ENCODE measurements around the gene SEMA6D.

Gene SEMA6D

DNA sequence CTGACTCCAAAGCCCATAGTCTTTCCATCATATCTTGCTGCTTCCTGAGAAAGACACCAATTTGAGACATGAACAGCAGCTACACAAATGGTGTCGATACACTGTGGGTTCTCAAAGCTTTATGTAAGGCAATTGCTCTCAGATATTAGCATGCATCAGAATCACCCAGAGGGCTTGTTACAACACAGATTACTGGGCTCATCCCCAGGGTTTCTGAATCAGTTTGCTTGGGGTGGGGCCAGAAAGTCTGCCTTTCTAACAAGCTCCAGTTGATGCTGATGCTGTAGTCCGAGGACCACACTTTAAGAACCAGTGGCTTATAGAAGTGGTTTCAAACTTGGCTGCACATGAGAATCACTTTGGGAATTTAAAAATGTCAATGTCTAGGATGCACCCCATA is 86.5 kb downstream of the SEMA6D start:
- no peak for DNase-seq (ENCODE audit: low read depth)
- TF ChIP-seq, protein P1, sequence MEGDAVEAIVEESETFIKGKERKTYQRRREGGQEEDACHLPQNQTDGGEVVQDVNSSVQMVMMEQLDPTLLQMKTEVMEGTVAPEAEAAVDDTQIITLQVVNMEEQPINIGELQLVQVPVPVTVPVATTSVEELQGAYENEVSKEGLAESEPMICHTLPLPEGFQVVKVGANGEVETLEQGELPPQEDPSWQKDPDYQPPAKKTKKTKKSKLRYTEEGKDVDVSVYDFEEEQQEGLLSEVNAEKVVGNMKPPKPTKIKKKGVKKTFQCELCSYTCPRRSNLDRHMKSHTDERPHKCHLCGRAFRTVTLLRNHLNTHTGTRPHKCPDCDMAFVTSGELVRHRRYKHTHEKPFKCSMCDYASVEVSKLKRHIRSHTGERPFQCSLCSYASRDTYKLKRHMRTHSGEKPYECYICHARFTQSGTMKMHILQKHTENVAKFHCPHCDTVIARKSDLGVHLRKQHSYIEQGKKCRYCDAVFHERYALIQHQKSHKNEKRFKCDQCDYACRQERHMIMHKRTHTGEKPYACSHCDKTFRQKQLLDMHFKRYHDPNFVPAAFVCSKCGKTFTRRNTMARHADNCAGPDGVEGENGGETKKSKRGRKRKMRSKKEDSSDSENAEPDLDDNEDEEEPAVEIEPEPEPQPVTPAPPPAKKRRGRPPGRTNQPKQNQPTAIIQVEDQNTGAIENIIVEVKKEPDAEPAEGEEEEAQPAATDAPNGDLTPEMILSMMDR (IDR thresholded peaks at IDR 0.05; ENCODE audit: low read depth, low read length, missing control alignments): no peak
- no peak overlapping the region for H3K4me3 ChIP-seq (ENCODE audit: low read depth, low read length)
- in situ Hi-C loops (cut with HindIII; ENCODE audit: low sequenced_read_pairs): no loop called here

DNA sequence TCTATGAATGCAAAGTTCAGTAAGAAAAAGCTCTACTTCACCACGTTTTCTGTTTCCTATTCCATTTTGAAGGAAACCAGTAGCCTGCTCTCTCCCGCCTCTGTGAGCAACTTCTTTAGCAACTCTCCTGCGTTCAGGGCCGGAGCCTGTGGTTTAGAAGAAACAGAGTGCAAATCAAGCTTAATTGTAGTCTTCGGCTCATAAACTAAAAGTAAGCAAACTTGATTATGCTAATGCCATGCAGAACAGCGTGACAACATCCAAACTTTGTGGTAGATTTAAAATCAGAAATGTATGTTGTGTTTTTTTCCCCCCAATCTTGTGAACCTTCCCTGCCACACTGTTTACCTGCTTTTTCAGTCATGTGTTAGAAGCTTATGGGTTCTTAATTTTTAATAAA is 87.4 kb downstream of the SEMA6D start:
- no peak overlapping the region for H3K4me3 ChIP-seq (ENCODE audit: low read depth, low read length)
- in situ Hi-C loops (cut with HindIII; ENCODE audit: low sequenced_read_pairs): no loop called here
- DNase-seq (ENCODE audit: low read depth): no peak
- TF ChIP-seq, protein P1 (IDR thresholded peaks at IDR 0.05; ENCODE audit: low read depth, low read length, missing control alignments): no peak

DNA sequence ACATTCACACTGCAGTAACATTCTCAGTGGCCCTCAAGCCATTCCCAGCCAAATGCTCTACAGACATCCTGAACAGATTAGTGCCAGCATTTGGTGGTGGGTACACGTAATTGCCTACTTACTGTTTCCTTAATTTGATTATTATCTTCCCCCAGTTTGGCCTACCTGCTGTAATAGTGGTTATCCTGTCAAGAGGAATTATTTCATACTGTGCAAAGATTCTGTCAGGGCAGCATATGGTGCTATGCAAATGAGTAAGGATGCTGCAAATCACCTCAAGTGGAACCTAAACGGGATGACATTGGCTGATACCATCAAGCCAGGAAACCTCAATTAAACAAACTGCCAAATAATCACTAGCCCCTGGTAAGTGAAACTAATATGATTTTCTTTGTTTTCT is 88.7 kb downstream of the SEMA6D start:
- DNase-seq (ENCODE audit: low read depth): no peak
- no peak overlapping the region for H3K4me3 ChIP-seq (ENCODE audit: low read depth, low read length)
- TF ChIP-seq, protein P1 (IDR thresholded peaks at IDR 0.05; ENCODE audit: low read depth, low read length, missing control alignments): no peak
- in situ Hi-C loops (cut with HindIII; ENCODE audit: low sequenced_read_pairs): no loop called here

DNA sequence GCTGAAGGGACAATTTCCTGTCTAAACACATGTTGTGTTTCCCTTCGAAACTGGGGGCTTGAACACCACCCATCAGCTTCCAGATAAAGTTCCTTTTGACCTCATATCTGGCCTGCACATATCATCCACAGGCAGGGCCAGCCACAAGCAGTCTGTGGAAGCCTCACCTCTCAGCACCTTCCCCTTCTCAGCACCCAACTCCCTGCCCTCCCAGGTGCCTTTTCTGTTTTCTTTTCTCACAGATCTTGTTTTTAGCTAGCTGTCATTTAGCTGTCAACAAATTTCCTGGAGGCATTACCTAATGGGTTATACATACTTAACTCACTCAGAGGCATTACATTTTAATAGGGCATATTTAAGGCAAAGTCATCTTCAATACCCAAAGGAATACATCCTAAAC is 93.9 kb downstream of the SEMA6D start:
- in situ Hi-C loops (cut with HindIII; ENCODE audit: low sequenced_read_pairs): no loop called here
- TF ChIP-seq, protein P1 (IDR thresholded peaks at IDR 0.05; ENCODE audit: low read depth, low read length, missing control alignments): no peak

DNA sequence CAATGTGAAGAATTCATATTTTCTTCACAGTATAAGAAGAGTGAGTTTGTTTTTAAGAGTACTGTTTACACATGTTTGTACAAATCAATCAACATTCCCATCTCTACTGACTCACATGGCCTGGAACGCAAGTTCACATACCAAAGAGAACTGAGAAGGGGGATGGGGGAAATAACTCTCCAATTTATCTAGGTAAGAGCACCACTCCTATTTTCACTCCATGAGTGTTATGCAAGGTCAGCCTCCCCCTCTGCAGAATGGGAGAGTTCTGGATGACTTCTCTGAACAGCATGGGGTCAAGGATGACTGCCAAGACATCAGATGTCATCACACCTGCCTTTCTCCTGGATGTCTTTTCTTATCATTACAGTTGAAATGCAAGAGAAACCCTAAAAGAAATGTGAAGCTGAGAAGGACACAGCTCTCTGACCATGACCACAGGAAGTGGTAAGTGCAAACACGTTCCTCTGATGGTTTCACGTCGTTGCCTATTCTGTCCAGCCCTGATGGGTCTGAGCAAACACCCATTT is 95.2 kb downstream of the SEMA6D start:
- in situ Hi-C loops (cut with HindIII; ENCODE audit: low sequenced_read_pairs): no loop called here
- peak; percentile 4 for DNase-seq (ENCODE audit: low read depth)
- no peak overlapping the region for H3K4me3 ChIP-seq (ENCODE audit: low read depth, low read length)
- TF ChIP-seq, protein P1 (IDR thresholded peaks at IDR 0.05; ENCODE audit: low read depth, low read length, missing control alignments): no peak

More for the DNA sequence above, 93.9 kb downstream of the SEMA6D start:
- no peak overlapping the region for H3K4me3 ChIP-seq (ENCODE audit: low read depth, low read length)
- DNase-seq (ENCODE audit: low read depth): no peak

DNA sequence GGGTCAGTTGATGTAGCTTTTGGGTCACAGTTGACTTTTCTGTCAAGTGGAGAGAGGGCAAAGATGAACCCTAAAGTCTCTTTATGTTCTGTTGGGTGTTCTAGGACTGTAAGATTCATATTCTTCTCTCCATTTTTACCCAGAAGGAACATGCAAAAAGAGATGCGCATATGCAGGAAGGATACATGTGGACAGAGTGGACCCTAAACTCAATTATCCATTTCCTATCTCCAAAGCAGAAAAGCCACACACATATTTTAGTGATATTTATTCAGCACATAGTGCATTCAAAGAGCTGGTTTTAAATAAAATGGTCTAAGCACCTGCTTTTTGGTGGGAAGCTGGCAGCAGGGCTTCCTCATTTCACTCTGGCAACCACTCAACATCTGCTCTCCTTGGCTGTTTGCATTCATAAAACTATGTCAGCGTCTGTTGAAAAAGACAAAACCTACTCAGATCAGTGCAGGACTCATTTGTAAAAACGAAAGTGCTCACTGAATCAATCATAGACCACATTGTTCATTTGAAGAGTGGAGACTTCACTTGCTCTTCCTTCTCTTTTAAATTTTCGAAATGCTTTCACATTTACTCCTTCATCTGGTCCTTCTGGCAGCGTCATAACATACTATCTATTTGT is 96.6 kb downstream of the SEMA6D start:
- TF ChIP-seq, protein P1 (IDR thresholded peaks at IDR 0.05; ENCODE audit: low read depth, low read length, missing control alignments): no peak
- in situ Hi-C loops (cut with HindIII; ENCODE audit: low sequenced_read_pairs): no loop called here
- no peak overlapping the region for H3K4me3 ChIP-seq (ENCODE audit: low read depth, low read length)
- no peak for DNase-seq (ENCODE audit: low read depth)

Measured in astrocyte of the cerebellum (primary cell).